Fibroblast of lung (primary cell): Measurements from ENCODE around the gene SLC6A16.
"Not testable (repeated sequence)": the region's sequence is repeated elsewhere in the genome, so short reads cannot be mapped to it uniquely, and the experiment has no call there.

Experiments used
- EZH2 ChIP-seq: IDR thresholded peaks from 2 replicates; pipeline ENCODE4 v1.5.1; 2012; ENCODE audit warnings: low read length, control low read depth, mild to moderate bottlenecking; ENCODE audit errors: missing control alignments
- TF ChIP-seq, protein P1 (sequence below), 2 donors: IDR thresholded peaks in 1 of 2; conservative IDR thresholded peaks in 1 of 2; 1 replicate in 1 of 2; 2 replicates in 1 of 2; pipeline ENCODE4 v1.5.1; 2011 to 2012; ENCODE audit warnings: low read length in 2 of 2, control low read depth in 1 of 2, inconsistent platforms in 1 of 2, low read depth in 1 of 2, mild to moderate bottlenecking in 1 of 2

DNA sequence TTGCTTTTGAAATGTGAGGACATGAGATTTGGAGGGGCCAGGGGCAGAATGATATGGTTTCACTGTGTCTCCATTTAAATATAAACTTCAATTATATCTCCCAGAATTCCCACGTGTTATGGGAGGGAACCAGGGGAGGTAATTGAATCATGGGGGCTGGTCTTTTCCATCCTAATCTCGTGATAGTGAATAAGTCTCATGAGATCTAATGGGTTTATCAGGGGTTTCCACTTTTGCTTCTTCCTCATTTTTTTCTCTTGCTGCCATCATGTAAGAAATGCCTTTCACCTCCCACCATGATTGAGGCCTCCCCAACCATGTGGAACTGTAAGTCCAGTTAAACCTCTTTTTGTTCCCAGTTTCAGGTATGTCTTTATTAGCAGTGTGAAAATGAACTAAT, 35.7 kb downstream of the SLC6A16 start:
- TF ChIP-seq, protein P1, sequence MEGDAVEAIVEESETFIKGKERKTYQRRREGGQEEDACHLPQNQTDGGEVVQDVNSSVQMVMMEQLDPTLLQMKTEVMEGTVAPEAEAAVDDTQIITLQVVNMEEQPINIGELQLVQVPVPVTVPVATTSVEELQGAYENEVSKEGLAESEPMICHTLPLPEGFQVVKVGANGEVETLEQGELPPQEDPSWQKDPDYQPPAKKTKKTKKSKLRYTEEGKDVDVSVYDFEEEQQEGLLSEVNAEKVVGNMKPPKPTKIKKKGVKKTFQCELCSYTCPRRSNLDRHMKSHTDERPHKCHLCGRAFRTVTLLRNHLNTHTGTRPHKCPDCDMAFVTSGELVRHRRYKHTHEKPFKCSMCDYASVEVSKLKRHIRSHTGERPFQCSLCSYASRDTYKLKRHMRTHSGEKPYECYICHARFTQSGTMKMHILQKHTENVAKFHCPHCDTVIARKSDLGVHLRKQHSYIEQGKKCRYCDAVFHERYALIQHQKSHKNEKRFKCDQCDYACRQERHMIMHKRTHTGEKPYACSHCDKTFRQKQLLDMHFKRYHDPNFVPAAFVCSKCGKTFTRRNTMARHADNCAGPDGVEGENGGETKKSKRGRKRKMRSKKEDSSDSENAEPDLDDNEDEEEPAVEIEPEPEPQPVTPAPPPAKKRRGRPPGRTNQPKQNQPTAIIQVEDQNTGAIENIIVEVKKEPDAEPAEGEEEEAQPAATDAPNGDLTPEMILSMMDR (conservative IDR thresholded peaks at IDR 0.05 in 1 of 2, IDR thresholded peaks at IDR 0.05 in 1 of 2; ENCODE audit: low read depth in 1 of 2, low read length in 2 of 2) = not testable (repeated sequence)
- not testable (repeated sequence) for TF ChIP-seq EZH2
